ENCODE data around the gene PRKAR1B.

The PRKAR1B gene

DNA sequence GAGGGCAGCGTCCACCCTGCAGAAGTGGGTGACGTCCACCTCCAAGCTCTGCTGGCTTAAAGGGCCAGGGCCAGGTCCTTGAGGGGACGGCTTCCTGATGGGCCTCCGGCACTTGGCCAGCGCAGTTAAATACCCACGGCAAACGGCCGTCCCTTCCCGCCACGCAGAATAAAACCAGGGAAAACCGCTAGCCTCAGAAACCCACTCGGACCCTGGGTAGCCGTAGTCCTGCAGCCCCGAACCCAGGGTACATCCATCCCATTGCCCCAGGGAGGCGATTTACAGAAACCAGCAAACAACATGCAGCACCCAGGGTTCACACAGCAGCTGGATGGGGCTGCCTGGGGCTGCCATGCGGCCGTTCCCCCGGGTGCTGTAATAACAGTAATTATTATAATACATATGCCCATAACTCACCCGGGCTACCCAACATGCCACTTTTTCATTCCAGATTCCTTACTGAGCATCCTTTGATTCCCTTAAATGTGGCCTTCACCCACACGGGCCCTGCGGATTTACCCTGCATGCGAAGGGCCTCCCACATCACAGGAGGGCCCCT lies 126.0 kb downstream of the PRKAR1B start:
- DNase-seq = no peak

DNA sequence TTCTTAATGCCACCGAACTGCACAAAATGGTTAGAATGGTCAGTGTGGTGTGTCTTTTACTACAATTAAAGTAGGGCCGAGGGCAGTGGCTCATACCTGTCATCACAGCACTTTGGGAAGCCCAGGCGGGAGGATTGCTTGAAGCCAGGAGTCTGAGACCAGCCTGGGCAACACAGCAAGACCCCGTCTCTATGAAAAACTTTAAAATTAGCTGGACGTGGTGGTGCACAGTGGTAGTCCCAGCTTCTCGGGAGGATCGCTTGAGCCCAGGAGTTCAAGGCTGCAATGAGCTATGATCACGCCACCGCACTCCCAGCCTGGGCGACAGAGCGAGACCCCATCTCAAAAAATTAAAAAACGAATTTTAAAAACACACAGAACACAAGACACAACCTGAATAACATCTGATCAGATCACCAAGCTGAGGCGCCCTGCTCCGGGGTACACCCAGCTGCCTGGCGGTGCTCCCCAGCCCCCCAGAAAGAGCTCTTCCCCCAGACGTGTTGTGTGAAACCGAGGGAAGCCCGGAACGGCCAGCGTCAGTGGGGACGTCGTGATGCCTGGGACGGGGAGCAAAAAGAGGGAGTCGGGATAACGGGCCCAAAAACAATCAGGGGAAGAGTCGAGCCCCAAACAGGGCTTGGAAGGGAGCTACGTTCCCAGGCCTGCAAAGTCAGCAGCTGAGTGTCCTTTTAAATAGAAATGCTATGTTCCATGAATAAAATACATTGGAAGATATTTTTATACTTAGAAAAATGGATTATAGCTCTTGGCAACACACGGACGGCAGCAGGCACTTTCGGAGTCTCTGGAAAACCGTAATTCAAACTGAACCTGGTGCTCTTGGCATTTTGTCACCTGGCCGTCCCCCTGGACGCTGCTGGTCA lies 126.7 kb downstream of the PRKAR1B start:
- no peak for DNase-seq

DNA sequence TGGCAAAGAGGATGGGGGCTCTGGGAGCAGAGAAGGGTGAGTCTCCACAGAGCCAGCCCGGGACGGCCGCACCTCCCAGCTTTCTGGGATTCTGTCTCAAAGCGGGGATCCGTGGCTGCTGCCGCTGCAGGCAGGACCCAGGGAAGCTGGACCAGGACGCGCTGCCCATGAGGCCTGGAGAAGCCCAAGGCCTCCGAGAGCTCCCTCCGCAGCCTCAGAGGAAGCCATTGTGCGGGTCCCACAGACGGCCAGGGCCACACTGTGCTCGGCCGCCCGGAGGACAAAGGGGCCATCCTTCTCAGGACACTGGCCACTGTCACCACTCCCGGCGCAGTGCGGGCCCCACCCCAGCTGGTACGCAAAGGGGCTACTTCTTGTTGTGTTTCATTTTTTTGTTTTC lies 128.2 kb downstream of the PRKAR1B start:
- no peak for DNase-seq

DNA sequence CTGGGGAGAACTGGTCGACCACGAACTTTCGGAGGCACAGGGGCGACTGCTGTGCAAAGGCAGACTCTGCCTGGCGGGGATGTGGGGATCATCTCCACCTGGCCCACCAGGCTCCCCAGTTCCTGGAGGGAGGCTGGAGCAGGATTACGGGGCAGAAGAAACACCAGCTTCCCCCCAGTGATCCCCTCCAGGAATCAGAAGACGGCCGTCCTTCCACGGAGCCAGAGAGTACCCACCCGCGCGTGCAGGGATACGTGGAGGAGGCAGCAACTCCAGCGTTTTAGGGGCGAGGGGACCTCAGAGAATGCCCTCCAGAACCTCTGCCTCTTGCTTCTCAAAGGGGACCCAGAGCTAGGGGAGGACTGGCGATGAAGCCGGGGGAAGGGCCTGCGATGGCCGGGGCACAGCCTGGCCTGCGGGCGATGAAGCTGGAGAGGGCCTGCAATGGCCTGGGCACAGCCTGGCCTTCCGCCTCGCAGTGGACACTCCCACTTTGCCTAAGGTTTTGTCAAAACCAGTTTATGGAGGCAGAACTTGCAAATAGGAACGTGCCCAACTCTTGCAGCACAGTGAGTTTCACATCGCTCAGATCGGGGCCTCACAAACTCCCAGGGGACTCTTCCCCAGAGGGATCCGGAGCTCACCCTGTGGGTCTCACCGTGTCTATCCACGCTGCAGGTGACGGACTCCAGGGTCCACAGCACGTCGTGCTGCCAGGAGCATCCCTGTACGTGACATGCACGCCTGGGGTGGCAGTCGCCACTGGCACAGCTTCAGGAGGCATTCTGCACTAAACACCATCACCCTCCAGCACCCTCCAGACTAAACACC lies 129.5 kb downstream of the PRKAR1B start:
- DNase-seq = no peak

DNA sequence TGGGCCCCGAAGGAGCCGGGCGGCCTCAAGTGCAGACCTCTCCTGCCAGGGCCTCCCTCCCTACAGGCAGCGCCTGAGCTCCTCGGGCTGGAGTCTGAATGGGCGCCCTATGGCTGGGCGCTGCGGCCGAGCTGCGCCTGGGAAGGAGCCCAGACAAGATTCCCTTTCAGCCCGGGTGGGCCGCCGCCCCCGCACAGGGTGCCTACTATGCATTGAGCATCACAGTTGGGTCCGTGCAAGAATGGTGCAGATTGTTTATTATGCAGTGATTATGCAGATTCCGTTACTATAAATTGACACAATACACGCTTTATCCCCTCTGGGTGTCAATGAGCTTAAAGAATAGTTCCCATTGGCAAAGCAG lies 130.3 kb downstream of the PRKAR1B start:
- DNase-seq = no peak

DNA sequence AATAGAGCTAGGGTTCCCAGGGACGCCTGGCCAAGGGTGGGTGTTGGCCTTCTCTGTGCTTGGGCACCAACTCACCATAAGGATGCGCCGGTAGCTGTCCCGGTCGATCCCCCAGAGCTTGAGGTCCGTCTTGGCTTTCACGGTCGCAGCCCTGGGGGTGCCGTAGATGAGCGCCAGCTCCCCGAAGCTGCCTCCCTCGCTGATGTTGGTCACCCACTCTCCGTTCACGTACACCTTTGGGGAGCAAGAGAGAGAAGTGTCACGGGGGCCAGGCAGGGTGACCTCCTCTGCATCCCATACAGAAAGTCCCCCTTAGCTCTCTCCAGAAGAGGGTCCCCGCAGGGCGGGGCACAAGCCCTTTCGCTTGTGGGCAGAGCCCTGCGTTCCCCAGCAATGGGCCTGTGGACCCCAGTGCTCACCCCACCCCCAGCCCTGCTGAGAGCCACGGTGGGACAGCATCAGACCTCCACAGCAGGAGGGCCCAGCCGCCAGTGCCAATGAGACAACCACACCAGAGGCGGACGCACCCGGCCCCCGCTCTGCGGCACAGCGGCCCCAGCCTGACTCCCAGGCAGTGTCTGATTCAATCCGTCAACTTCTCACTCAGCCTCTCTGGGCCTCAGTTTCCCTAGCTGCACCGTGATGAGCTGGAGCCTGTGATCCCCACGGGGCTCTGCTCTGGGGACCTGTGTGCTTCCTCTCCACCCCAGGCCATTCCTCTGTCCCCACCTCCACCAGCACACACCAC lies 130.8 kb downstream of the PRKAR1B start:
- DNase-seq = no peak

DNA sequence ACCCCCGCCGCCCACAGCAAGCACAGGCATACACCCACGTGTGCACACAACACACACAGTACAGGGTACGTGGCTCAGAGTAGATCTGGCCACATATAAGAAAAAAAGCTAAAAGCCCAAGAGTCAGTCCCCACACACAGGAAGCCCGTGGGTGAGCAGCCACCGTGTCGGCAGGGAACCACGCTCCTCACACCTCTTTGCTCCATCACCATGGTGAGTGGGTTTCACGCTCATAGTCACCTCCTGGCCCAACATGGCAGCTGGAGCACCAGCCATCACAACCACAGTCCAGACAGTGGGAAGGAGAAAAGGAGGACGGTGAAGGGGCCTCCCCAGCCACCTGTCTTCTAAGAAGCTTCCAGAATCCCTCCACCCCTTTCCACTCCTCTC lies 131.5 kb downstream of the PRKAR1B start:
- no peak for DNase-seq

DNA sequence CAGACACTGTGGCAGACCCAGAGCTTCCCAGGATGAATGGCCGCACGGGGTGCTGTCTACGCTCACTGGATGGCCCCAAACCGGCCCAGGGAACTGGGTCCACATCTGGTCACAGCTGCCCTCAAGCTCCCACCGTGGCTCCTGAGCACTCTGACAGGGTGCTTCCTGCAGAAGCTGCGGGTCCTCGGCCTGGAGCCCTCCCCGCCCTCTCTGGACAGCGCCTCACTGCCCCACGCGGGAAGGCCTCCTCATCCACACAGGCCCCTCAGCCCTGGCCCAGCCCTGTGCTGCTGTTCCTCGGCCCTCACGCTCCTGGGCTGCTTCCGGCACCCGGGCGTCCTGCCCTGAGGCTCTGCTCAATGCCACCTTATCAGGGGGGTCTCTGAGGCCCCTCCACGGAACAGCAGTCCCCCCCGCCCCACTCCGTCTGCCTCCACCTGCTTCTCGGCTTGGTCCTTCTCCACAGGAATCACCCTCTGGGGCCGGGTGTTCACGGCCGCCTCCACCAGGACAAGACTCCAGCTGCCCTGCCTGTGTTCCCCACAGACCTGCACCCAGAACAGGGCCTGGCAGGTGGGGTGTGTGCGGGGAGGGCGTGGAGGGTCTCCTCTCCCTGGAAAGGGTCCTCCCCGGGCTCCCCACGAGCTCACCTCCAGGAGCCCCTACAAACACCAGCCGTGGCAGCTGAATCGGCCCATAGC lies 132.0 kb downstream of the PRKAR1B start:
- no peak for DNase-seq

DNA sequence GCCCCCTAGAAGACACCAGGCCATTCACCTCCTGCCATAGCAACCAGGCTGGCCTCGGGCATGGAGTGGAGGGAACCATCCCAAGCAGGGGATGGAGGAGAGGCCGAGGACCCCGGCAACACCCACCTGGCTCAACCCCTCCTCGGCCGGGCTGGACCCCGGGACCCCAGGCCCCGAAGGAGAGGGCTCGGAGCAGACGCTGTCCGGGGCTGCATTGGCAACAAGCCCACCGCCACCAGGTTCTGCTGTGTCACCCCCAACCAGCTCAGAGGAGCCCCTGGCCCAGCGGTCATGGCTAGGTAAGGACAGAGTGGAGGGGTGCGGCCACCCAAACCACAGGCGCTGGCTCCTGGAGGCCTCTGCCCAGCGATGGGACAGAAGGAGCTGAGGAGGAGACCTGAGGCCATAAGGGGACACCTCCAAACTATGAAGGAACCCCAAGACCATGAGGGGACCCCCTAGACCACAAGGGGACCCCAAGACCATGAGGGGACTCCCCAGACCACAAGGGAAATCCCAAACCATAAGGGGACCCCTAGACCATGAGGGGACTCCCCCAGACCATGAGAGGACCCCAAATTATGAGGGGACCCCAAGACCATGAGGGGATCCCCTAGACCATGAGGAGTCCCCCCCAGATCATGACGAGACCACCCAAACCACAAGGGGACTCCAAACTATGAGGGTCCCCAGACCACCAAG lies 132.7 kb downstream of the PRKAR1B start:
- DNase-seq = no peak

DNA sequence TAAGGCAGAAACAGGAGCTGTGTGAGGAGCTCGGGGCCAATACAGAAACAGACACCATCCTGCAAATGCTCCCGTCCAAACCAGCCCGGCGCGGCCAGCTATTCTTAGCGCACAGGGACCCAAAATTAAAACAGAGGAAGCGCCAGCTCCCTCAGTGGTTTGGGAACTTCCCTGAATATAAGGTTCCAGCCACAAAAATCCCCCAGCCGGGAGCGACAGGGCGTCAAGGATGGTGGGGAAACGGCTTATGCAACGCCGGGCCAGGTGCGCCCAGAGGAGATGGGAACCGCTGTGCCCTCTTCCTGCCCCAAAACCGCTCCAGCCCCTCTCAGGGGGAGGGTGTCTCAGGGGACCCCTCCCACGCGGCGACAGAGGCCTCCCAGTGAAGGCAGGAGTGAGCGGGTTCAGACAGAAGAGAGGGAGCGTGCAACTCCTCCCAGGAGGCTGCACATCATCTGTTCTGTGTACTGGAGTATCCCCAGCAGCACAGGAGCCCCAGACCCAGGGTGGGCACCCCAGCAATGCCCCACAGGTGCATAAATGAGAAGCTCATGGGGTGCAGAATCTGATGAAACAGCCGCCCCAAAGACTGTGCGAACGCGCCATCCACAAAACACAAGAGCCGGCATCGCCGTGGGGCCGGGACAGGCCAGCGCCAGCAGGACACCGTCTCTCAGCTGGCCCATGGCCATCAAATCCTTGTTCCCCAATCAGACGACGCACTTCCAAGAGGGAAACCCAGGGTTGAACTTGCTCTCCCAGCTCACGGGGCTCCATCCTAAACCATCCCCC lies 133.6 kb downstream of the PRKAR1B start:
- DNase-seq = peak; percentile 70

DNA sequence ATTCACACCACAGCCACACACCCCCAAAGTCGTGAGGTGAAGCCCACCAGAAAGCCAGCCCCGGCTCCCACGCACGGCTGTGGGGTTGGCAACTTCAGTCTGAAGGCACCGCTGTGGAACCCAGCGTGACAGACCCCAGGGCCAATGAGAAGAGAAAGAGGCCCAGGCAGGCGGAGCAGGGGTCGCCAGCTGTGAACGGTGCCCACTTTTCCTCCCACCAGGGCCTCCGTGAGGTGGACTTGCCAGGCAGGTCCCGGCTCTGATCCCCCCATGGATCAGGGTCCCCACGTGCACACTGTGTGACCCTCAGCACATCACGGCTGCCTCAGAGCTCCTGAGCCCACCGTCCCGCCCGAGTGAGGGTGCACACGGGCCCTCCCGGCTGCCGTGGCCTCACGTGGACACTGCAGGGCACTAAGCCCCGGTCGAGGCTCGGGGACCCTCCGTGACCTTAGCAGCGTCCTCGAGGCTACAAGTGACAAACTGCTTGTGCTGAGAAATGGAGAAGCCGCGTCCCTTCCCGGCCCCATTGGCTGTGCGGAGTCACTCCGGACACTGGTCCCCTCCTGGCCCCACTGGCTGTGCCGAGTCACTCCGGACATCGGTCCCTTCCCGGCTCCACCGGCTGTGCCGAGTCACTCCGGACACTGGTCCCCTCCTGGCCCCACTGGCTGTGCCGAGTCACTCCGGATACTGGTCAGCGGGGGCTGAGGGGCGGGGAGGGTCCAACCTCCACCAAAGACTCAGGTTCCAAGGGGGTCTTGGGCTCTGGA lies 135.0 kb downstream of the PRKAR1B start:
- DNase-seq = no peak

DNA sequence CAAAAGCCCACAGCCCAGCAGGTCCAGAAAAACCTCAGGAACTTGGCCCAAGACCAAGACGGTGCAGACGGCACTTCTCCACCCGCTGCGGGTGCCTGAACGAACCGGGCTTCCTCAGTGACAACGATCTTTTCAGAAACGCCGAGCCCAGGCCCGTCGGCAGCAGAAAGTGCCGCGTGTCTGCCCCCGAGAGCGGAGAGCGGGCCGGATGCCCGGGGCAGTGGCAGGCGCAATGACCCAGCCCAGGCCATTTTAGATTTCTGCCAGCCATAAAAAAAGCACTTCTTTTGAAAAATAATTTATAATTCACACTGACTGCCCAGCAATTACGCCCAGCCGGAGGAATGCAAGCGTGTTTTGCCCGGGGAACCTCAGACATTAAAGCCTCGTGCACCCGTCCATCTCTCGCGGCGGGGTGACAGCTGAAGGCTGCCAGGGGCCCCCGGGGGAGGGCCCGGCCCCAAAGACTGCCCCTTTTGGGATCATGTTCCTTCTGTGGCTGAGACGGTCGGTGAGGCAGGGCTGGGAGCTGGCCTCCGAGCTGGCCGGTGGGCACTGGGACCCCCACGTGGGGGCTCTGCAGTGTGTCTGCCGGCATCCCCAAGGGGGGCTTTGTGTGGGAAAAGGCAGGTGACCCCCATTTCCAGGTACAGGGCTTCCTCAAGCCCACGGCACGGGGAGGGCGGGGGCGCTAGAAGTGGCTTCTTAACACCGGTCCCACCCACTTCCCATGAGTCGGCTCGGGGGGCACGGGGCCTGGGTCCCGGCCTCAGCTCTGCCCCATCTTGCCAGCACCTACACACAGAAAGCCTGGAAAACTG lies 136.1 kb downstream of the PRKAR1B start:
- no peak for DNase-seq

DNA sequence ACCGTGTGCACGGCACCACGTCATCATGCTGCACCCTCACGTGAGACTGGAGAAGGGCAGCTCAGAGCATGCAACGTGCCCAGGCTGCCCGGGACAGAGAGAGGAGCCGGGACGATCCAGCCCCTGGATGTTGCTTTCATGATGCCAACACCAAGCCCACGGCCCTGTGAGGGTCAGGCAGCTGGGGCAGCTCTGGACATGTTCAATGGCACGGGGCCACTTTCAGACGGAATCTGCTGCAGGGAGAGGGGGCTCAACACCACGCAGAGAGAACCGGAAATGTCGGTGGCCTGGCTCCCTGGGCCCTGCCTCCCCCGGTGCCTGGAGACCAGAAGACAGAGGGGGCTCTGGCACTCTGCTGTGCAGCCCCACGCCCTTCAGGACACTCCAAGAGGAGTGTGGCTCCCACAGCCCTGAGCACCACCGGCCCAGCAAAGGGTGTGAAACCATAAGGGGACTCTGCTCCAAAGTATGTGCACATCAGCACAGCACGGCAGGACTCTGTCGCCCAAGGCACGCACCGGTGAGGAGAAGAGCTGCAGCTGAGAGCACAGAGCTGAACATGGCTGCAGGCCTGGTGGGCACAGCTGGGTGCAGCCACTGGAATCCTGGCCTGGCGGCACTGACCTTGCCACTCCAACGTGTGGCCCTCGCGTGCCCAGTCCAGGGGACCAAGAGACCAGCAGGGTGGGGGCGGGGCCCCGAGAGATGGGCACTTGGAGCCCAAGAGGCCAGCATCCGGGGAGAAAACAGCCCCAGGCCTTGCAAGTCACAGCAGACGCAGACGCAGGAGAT lies 137.1 kb downstream of the PRKAR1B start:
- DNase-seq = no peak

DNA sequence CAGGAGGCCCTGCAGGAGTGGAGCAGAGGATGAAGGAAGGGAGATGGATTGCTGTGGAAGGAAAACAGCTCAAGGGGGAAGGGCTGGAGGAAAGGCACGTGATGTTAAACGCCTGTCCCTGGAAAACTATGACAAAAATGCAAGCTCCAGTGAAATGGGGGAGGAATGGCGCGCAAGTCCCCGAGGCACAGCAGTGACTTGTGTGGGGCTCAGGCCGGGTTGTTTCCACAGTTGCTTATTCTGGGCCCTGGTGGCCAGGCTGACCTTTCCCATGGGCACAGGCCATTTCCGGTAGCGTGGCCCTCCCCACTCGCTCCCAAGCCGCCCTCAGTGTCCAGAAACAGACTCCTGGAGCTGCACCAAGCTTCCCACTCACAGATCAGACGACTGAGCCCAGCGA lies 139.3 kb downstream of the PRKAR1B start:
- no peak for DNase-seq

DNA sequence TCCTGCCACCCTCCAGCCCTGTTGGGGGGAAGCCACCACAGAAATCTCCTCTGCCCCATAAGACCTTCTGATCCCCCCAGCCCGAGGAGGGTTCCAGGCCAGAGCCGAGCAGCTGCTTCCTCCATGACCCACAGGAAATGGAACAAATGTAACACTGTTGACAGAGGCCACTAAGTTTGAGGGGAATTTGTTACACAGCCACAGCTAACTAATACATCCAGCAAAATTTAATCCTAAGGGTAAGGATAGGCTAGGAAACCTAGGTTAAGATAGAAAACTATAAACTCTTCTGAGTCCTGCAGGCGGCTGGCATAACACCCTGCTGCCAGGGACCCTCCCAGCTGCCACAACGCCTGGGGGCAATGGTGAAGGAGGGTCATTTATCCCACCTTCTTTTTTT lies 140.6 kb downstream of the PRKAR1B start:
- DNase-seq = no peak

DNA sequence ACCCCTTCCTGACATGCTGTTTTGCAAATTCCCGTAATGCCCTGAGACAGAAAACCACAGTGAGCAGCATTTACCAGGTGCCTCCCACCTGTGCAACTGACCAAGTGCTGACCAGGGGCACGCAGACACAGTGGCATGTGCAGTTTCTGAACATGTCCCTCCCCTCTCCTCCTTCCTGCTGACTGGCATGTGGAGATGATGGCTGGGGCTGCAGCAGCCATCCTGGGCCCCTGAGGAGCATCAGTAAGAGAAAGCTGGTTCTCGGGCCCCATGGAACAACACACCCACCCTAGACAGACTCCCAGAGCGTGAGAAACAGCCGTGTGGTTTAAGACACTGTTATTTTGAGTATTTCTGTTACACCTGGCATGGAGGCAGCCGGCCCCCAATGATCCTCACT lies 141.2 kb downstream of the PRKAR1B start:
- no peak for DNase-seq

DNA sequence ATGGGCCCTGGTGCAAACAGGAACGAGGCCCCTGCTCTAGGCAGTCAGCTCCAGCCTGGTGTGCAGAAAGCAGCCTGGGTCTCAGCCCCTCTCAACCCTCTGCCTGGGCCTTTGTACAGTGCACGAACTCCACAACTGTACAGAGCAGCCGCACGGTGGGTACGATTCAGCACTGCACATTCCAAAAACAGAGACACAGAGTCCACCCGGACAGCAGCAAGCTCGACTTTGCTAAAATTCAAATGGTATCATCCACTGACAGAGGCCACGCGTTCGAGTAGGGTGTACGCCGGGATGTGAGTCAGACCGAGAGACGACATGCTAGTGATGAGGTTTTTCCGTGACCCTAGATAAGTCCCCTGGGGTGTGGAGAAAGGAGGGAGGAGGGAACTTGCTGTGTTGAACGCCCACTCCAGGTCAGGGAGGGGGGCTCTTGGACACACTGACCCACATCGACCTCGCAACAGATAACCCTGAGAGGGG lies 141.8 kb downstream of the PRKAR1B start:
- DNase-seq = peak; percentile 81

DNA sequence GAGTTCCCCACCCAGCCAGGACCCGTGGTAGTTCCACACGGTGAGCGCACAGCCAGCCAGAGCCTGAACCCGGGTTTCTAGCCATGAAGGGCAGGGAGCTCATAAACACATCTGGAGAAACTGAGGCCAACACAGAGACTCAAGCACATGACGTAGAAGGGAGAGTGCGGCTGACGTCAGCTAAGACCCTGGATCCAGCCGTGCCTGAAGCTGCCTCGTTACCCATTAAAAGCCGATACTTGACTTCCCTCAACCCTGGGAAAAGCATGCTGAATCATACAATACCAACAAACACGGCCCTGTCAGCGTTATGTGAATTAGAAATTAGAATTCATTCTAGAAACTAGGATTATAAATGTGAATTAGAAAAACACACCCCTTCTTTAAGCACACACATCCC lies 142.3 kb downstream of the PRKAR1B start:
- no peak for DNase-seq

Data from activated CD8-positive, alpha-beta memory T cell treated with anti-CD3 and anti-CD28 coated beads for 24 hours (primary cell).